Hematopoietic multipotent progenitor cell treated with erythropoietin and hydrocortisone succinate and interleukin-3 and kit ligand, for 8 days (in vitro differentiated cells): Measurements from ENCODE around the gene SLC25A29.
"Not testable (repeated sequence)": the region's sequence is repeated elsewhere in the genome, so short reads cannot be mapped to it uniquely, and the experiment has no call there.

Experiments
- DNase-seq: peaks from one replicate; pipeline ENCODE4 v3.0.0-alpha.2; 2015

The SLC25A29 gene

GRCh38 chr14:100330388-100330931 lies 24.2 kb upstream of the SLC25A29 start:
- no peak for DNase-seq

DNA sequence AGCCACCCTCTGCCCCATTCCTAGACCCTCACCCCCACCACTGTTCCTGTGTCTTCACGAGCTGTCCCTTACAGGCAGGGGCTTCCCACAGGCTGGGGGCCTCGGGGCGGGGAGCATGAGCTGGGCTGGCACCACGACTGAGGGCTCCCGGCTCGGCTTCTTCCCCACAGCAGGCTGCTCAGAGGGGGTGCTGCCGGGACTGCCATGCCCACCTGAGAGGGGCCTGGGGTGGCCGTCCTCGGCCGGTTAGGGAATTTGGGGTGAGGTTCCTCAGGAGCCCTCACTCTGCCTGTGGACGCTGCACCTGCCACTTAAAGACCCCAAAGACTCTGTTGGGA lies 23.7 kb upstream of the SLC25A29 start:
- DNase-seq, result no peak

- DNase-seq, result no peak
Measured at GRCh38 chr14:100329233-100330006, 23.2 kb upstream of the SLC25A29 start.

DNA sequence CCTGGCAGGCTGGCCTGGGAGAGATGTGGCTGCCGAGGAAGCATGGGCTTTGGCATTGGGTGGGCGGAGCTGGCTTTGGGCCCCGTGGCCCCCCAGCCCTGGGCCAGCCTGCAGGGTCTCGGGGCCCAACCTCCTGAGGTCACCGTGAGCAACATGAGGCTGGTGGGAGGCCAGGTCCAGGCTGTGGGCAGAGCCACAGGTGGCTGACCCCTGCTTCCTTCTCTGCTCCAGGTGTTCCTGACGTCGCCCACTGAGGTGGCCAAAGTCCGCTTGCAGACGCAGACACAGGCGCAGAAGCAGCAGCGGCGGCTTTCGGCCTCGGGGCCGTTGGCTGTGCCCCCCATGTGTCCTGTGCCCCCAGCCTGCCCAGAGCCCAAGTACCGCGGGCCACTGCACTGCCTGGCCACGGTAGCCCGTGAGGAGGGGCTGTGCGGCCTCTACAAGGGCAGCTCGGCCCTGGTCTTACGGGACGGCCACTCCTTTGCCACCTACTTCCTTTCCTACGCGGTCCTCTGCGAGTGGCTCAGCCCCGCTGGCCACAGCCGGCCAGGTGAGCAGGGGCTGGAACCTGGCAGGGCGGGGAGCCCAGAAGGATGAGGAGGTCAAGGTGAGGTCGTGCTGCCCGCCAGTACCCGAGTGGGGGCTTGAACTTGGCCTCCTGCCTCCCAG lies 22.4 kb upstream of the SLC25A29 start:
- DNase-seq, result no peak

DNA sequence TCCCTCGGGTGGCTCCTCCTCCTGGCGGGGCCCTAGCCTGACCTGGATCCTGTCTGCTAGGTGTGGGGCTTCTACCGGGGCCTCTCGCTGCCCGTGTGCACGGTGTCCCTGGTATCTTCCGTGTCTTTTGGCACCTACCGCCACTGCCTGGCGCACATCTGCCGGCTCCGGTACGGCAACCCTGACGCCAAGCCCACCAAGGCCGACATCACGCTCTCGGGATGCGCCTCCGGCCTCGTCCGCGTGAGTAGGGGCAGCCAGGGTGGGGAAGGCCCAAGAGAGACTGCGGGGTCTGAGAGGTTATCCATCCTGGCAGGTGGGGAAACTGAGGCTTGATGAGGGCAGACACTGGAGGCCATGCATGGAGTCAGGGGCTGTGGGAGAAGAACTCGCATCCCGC lies 20.9 kb upstream of the SLC25A29 start:
- no peak for DNase-seq

DNA sequence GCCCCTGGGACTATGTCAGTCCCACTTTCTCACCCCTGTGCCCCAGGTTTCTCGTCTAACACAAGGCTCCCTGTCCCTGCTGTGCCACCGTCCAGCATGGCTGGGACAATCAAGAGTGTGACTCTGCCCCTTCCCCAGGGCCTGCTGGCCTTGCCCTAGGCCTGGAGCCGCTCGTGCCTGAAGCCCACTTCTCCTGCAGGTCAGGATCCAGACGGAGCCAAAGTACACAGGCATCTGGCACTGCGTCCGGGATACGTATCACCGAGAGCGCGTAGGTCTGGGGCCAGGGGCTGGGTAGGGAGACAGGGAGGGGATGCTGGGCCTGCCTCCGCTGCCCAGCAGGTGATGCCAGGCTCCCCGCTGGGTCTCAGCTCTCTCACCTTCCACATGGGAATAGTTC lies 19.7 kb upstream of the SLC25A29 start:
- no peak for DNase-seq

- no peak for DNase-seq
Measured at GRCh38 chr14:100325231-100325632, 19.0 kb upstream of the SLC25A29 start.

GRCh38 chr14:100323942-100324307 lies 17.7 kb upstream of the SLC25A29 start:
- no peak for DNase-seq

DNA sequence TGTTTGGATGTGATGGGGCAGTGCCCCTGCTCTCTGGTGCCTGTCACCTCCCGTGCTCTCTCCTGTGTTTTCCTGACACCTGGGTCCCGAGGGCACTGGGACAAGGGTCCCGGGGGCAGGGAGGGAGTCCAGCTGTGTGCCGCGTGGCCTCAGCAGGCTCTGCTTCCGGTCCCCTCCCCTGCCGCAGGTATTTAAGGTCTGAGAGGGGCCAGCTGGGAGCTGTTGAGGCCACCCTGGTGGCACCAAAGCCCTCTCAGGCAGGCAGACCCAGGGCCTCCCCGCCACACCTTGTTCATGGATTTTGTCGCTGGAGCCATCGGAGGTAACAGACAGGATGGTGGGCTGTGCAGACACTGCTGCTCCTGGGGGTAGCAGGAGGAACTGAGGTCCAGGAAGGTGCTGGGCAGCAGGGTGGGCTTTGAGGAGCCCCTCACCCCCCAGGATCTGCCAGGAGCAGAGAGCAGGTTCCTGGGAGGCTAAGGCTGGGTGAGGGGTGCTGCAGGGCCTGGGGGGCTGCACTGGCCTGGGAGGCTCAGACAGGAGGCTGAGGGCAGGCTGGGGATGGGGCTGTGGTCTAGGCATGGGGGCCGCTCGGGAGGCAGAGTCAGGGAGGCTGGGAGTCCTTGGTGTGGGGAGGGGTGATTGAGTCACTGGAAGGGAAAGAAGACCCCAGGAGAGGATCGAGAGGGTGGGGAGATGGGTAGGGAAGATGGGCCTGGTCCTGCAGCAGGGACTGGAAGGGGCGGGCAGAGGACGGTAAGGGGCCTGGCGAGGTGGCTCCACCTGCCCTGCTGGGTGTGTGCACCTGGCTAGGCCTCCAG lies 17.1 kb upstream of the SLC25A29 start, which contains the start of gene SLC25A47:
TSS of gene SLC25A47 (plus strand) at position 219 of the 821 bp plus-strand sequence. CDS start at position 295, 76 bp downstream.
- no peak for DNase-seq

GRCh38 chr14:100322138-100322957 lies 16.1 kb upstream of the SLC25A29 start:
- no peak for DNase-seq

GRCh38 chr14:100321473-100322137 lies 15.4 kb upstream of the SLC25A29 start:
- no peak for DNase-seq

DNA sequence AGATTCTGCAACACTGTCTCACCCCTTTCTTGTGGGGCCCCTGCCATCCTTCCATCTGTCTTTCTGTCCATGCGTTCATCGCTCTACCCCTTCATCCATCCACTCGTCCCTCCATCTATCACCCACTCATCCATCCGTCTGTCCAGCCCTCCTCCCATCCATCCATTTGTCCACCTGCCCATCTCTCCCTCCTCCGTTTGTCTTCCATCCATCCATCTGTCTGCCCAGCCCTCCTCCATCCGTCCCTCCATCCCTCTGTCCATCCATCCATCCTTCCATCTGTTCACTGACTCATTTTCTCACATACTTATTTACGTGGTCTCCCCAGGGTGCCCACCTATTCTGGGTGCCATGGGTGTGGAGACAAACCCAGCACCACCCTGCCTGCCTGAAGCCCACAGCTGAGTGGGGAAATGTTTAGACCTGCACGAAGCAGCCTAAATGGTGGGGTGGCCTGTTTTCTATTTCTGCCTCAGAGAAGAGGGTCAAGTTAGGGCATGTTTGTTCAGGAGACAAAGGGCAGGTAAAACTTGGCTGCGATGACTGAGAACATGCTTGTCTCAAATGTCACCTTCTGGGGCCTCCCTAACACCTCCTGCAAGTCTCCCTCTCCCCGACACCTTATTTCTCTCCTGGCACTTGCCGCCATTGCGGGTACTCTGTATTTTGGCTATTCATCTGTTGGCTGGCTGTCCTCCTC lies 14.1 kb upstream of the SLC25A29 start:
- no peak for DNase-seq

GRCh38 chr14:100317912-100318808 lies 11.9 kb upstream of the SLC25A29 start:
- DNase-seq, result peak; percentile 64

DNA sequence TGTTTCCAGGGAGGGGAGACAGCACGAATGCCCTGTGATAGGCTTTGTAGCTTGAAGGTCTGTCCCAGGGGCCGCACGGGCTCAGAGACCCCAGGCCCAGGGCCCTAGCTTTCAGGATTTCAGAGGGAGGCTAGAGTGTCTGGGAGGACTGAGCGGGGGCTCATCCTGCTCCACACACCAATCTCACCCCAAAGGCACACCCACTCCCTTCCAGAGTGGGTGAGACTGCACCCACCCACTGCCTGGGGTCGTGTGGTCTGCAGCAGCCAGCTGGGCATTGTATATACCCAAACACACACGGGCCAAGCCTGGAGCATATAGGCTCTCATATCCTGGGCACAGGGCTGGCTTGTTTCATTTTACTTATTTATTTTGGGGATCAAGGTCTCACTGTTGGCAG lies 11.1 kb upstream of the SLC25A29 start:
- DNase-seq, result no peak

DNA sequence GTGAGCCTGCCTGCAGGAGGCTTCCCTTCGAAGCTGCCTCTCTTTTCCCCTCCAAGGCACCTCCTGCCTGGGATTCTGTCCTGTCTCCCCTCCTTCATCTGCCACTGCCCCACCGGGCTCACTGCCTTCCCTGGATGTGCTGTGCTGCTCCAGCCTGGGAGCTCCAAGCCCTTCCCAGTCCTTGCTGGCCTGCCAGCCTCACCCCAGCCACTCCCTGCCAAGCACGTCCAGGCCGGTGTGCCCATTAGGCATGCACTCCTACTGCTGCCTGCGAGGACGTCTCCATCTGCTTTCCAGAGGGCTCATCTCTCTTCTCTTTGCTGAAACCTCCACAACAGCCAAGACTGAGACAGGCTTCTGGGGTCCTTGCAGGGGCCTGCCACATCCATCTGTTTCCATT lies 8.5 kb upstream of the SLC25A29 start:
- DNase-seq, result no peak

- no peak for DNase-seq
Measured at GRCh38 chr14:100313464-100314230, 7.4 kb upstream of the SLC25A29 start.

- DNase-seq, result peak; percentile 28
Measured at GRCh38 chr14:100312877-100313400, 6.7 kb upstream of the SLC25A29 start.

DNA sequence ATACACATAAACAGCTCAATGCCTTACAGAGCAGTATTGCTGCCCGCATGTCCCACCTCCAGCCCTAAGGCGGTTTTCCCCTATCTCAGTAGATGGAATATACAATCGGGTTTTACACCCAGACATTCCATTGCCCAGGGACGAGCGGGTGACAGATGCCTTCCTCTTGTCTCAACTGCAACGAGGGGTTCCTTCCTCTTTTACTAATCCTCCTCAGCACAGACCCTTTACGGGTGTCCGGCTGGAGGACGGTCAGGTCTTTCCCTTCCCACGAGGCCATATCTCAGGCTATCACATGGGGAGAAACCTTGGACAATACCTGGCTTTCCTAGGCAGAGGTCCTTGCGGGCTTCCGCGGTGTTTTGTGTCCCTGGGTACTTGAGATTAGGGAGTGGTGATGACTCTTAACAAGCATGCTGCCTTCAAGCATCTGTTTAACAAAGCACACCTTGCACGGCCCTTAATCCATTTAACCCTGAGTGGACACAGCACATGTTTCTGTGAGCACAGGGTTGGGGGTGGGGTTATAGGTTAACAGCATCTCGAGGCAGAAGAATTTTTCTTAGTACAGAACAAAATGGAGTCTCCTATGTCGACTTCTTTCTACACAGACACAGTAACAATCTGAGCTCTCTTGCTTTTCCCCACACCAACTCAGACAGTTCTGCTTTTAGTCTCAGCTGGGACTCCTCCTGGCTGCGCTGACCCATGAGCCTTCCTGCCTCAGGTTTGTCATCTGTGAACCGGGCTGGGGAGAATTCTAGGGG lies 6.0 kb upstream of the SLC25A29 start:
- not testable (repeated sequence) for DNase-seq
